A549 (cell line): Measurements from ENCODE around the gene GALNTL6. TPM values are rescaled to one million over a fixed set of nuclear protein-coding genes. Genes with fewer than 3 reads are reported as not detected.
"Not testable (repeated sequence)": the region's sequence is repeated elsewhere in the genome, so short reads cannot be mapped to it uniquely, and the experiment has no call there.

Source experiments
- ATAC-seq, 2 experiments: fragments of 200-7000 bp in 1 of 2; fragments of >200 bp in 1 of 2; cut with Nextera tagmentation in 1 of 2; cut with Tn5 transposase in 1 of 2; 3 replicates each; pipeline versions ENCODE4 v1.8.0 to v1.9.1; 2018 to 2020; ENCODE audit warnings: mild to moderate bottlenecking in 1 of 2, moderate library complexity in 1 of 2
- CTCF ChIA-PET: fragments of 300-600 bp; sonication (Branson Sonifier 250); formaldehyde crosslinking; extraction: SDS; loops from one replicate; lab custom pipeline; 2021; ENCODE audit warnings: antibody characterized with exemption, inconsistent platforms; lab: Yijun Ruan, JAX
- POLR2A ChIA-PET: fragments of 350-600 bp; formaldehyde crosslinking; extraction: SDS; loops from one replicate; lab custom pipeline; 2021; ENCODE audit warnings: antibody characterized with exemption, inconsistent platforms; lab: Yijun Ruan, JAX
- DNase-seq, 2 experiments: peaks; one replicate each; pipeline versions ENCODE4 v3.0.0 to v3.0.0-alpha.2; 2011 to 2016; ENCODE audit warnings: low read depth in 1 of 2, low spot score in 1 of 2
- FAIRE-seq: peaks from 2 replicates; lab custom pipeline; 2011; peaks lifted over from hg19 to GRCh38; lab: Jason Lieb, UNC
- H3K27ac ChIP-seq, 2 experiments: fragments of >200 bp; sonication (Bioruptor Twin); formaldehyde crosslinking; 3 replicates each; pipeline ENCODE4 v1.5.1; 2016 to 2017
- H3K4me1 ChIP-seq: fragments of >200 bp; sonication (Bioruptor Twin); formaldehyde crosslinking; 3 replicates; pipeline ENCODE4 v1.6.1; 2016
- H3K4me2 ChIP-seq: fragments of >200 bp; sonication (Bioruptor Twin); formaldehyde crosslinking; 3 replicates; pipeline ENCODE4 v1.6.1; 2016
- H3K4me3 ChIP-seq: fragments of >200 bp; sonication (Bioruptor Twin); formaldehyde crosslinking; 3 replicates; pipeline ENCODE4 v1.5.1; 2016
- H3K9me3 ChIP-seq: fragments of >200 bp; sonication (Bioruptor Twin); formaldehyde crosslinking; 3 replicates; pipeline ENCODE4 v1.6.1; 2016
- CBX2 ChIP-seq: fragments of 200-600 bp; sonication (generic); IDR thresholded peaks from 2 replicates; pipeline ENCODE4 v1.6.1; 2016; ENCODE audit warnings: low read depth, mild to moderate bottlenecking, borderline replicate concordance
- CEBPB ChIP-seq, 2 experiments: fragments of >200 bp in 1 of 2; sonication (Bioruptor Twin) in 1 of 2; formaldehyde crosslinking in 1 of 2; IDR thresholded peaks; 2 replicates each; pipeline ENCODE4 v1.6.1; 2012 to 2016
- CHD4 ChIP-seq: fragments of 200-600 bp; sonication (generic); IDR thresholded peaks from 2 replicates; pipeline ENCODE4 v1.6.1; 2016; ENCODE audit warnings: antibody characterized with exemption, mild to moderate bottlenecking, borderline replicate concordance
- EHF ChIP-seq: fragments of 250-450 bp; sonication (Bioruptor Pico); IDR thresholded peaks from 2 replicates; pipeline ENCODE4 v1.5.0; 2020; ENCODE audit warnings: mild to moderate bottlenecking
- EHMT2 ChIP-seq: fragments of 200-600 bp; sonication (generic); IDR thresholded peaks from 2 replicates; pipeline ENCODE4 v1.6.1; 2016; ENCODE audit warnings: antibody characterized with exemption, low read depth, mild to moderate bottlenecking, moderate library complexity
- FOXS1 ChIP-seq: fragments of 250-450 bp; sonication (Bioruptor Pico); IDR thresholded peaks from 2 replicates; pipeline ENCODE4 v1.5.0; 2020; ENCODE audit warnings: mild to moderate bottlenecking, moderate library complexity
- GATA3 ChIP-seq: IDR thresholded peaks from 2 replicates; pipeline ENCODE4 v1.6.1; 2012; ENCODE audit warnings: borderline replicate concordance
- HOXB5 ChIP-seq: fragments of 250-450 bp; sonication (Bioruptor Pico); IDR thresholded peaks from 2 replicates; pipeline ENCODE4 v1.5.0; 2020; ENCODE audit warnings: mild to moderate bottlenecking, moderate library complexity
- JUNB ChIP-seq: fragments of >200 bp; sonication (Bioruptor Twin); formaldehyde crosslinking; IDR thresholded peaks from 2 replicates; pipeline ENCODE4 v1.6.1; 2016
- NR3C1 ChIP-seq: fragments of >200 bp; sonication (Bioruptor Twin); formaldehyde crosslinking; IDR thresholded peaks from 3 replicates; pipeline ENCODE4 v1.6.1; 2017
- PHF8 ChIP-seq: fragments of 200-600 bp; sonication (generic); IDR thresholded peaks from 2 replicates; pipeline ENCODE4 v1.6.1; 2016; ENCODE audit warnings: low read depth, mild to moderate bottlenecking, antibody characterized with exemption, moderate library complexity, borderline replicate concordance
- RAD21 ChIP-seq, 2 experiments: fragments of >200 bp in 1 of 2; sonication (Bioruptor Twin) in 1 of 2; formaldehyde crosslinking in 1 of 2; IDR thresholded peaks in 1 of 2; conservative IDR thresholded peaks in 1 of 2; 2 replicates in 1 of 2; 3 replicates in 1 of 2; pipeline ENCODE4 v1.6.1; 2012 to 2018; ENCODE audit warnings: inconsistent platforms in 1 of 2
- RARB ChIP-seq: fragments of 250-450 bp; sonication (Bioruptor Pico); IDR thresholded peaks from 2 replicates; pipeline ENCODE4 v1.8.0; 2021; ENCODE audit warnings: mild to moderate bottlenecking, moderate library complexity
- SREBF2 ChIP-seq: fragments of 450-650 bp; IDR thresholded peaks from 2 replicates; pipeline ENCODE4 v1.6.1; 2014; ENCODE audit warnings: mild to moderate bottlenecking, moderate library complexity
- ZC3H11A ChIP-seq: fragments of 450-650 bp; IDR thresholded peaks from 2 replicates; pipeline ENCODE4 v1.6.1; 2014; ENCODE audit warnings: antibody characterized with exemption, mild to moderate bottlenecking
- ZFP36 ChIP-seq: fragments of 450-650 bp; IDR thresholded peaks from 2 replicates; pipeline ENCODE4 v1.6.1; 2014; ENCODE audit warnings: borderline replicate concordance; ENCODE audit not compliant: partially characterized antibody
- ZNF302 ChIP-seq: fragments of 250-450 bp; sonication (Bioruptor Pico); IDR thresholded peaks from 2 replicates; pipeline ENCODE4 v1.9.0; 2021; ENCODE audit warnings: inconsistent platforms, mild to moderate bottlenecking, moderate library complexity
- WGBS: methylation state at CpG from one replicate; pipeline ENCODE4 v1.1.6; 2017; ENCODE audit errors: missing lambda C conversion rate; 5-methylcytosine and 5-hydroxymethylcytosine counted together
- polyA plus RNA-seq, 4 experiments: library from polyadenylated mRNA; depleted of rRNA in 3 of 4; stranded (reverse); fragments of >200 nt; fragmentation: RNase III in 1 of 4; extraction: RNeasy Plus Mini Kit Qiagen cat#74134 plus additional on column Dnase treatment in 1 of 4; gene quantifications; 2 replicates in 3 of 4; 3 replicates in 1 of 4; pipeline ENCODE4 v1.2.3, GENCODE V29; 2011 to 2017
- TF ChIP-seq, protein P1 (sequence below): fragments of 250-450 bp; sonication (Bioruptor Pico); IDR thresholded peaks from 2 replicates; pipeline ENCODE4 v1.5.0; 2021; ENCODE audit warnings: mild to moderate bottlenecking, moderate library complexity, borderline replicate concordance
- TF ChIP-seq, protein P2 (sequence below): IDR thresholded peaks from 2 replicates; pipeline ENCODE4 v1.6.1; 2012
- TF ChIP-seq, protein P3 (sequence below): fragments of >200 bp; sonication (Bioruptor Twin); formaldehyde crosslinking; IDR thresholded peaks from 3 replicates; pipeline ENCODE4 v1.6.1; 2016
- TF ChIP-seq, protein P4 (sequence below): fragments of 250-450 bp; sonication (Bioruptor Pico); IDR thresholded peaks from 2 replicates; pipeline ENCODE4 v1.5.0; 2020; ENCODE audit warnings: low read depth, mild to moderate bottlenecking, moderate library complexity

GALNTL6 gene
- polyA plus RNA-seq, 2 of the 4 experiments (the other 2 are of a cell fraction), result 0.06 to 0.49 TPM

DNA sequence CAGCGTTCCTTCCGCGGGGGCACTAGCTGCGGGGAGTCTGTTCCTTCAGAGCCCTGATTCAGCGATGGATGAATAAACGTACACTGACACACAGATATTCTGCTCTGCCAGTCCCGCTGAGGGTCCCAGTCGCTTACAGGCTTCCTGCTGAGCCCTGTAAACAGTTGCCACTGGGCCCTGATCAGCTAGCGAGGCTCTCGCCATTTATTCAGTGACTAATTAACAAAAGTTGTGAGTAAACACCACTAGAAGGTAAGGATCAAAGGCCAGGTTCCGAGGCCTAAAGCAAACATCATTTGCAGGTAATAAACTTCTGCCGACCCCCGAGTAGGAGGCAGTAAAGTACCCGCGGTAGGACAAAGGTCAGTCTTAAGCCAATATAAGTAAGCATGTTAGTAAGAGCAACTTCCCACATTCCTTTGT is 912.8 kb downstream of the GALNTL6 start (continued):
- TF ChIP-seq JUNB, result peak; percentile 45

DNA sequence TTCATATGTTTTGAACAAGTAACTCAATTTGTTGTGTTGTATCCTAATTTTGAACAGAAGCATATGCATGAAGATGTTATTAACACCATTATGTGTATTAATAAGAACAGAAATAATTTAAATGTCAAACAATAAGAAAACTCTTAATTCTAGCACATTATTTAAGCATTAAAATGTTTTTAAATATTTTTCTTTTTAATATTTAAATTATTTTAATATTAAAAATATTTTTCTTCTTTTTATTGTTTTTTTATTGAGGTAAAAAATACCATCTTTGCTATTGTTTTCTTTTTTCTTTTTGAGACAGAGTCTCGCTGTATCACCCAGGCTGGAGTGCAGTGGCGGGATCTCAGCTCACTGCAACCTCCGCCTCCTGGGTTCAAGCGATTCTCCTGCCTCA is 914.4 kb downstream of the GALNTL6 start:
- FAIRE-seq, result no peak
- DNase-seq, result no peak
- Histone ChIP-seq H3K4me2 (no peak overlapping the region), H3K4me1 (peaks cover 23% of the 10 kb centered on the region), H3K27ac (peak overlapping the region; percentile 75 to 87), H3K9me3 (peaks cover 22% of the 10 kb centered on the region; the same call in 2 of the 3 replicates), H3K4me3 (no peak overlapping the region)
- no peak for ATAC-seq
- CTCF ChIA-PET, result no interaction called here
- POLR2A ChIA-PET, result no interaction called here
- WGBS, result 99% methylated on average over 4 of the region's 4 CpGs
- TF ChIP-seq EHF (CRISPR knock-in tag) (no peak), FOXS1 (CRISPR knock-in tag) (no peak), RAD21 (conservative IDR thresholded peaks at IDR 0.05 in 1 of 2, IDR thresholded peaks at IDR 0.05 in 1 of 2) (no peak), RARB (CRISPR knock-in tag) (no peak), GATA3 (no peak), SREBF2 (no peak), CHD4 (no peak), CBX2 (no peak), PHF8 (no peak), EHMT2 (no peak), ZFP36 (no peak), HOXB5 (CRISPR knock-in tag) (no peak), NR3C1 (no peak), ZC3H11A (no peak), CEBPB (IDR thresholded peaks at IDR 0.05) (no peak), ZNF302 (CRISPR knock-in tag) (no peak)
- TF ChIP-seq, protein P1, sequence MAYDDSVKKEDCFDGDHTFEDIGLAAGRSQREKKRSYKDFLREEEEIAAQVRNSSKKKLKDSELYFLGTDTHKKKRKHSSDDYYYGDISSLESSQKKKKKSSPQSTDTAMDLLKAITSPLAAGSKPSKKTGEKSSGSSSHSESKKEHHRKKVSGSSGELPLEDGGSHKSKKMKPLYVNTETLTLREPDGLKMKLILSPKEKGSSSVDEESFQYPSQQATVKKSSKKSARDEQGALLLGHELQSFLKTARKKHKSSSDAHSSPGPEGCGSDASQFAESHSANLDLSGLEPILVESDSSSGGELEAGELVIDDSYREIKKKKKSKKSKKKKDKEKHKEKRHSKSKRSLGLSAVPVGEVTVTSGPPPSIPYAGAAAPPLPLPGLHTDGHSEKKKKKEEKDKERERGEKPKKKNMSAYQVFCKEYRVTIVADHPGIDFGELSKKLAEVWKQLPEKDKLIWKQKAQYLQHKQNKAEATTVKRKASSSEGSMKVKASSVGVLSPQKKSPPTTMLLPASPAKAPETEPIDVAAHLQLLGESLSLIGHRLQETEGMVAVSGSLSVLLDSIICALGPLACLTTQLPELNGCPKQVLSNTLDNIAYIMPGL (CRISPR knock-in tag), result no peak
- TF ChIP-seq, protein P2, sequence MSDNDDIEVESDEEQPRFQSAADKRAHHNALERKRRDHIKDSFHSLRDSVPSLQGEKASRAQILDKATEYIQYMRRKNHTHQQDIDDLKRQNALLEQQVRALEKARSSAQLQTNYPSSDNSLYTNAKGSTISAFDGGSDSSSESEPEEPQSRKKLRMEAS, result no peak
- TF ChIP-seq, protein P3, sequence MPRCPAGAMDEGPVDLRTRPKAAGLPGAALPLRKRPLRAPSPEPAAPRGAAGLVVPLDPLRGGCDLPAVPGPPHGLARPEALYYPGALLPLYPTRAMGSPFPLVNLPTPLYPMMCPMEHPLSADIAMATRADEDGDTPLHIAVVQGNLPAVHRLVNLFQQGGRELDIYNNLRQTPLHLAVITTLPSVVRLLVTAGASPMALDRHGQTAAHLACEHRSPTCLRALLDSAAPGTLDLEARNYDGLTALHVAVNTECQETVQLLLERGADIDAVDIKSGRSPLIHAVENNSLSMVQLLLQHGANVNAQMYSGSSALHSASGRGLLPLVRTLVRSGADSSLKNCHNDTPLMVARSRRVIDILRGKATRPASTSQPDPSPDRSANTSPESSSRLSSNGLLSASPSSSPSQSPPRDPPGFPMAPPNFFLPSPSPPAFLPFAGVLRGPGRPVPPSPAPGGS, result no peak
- TF ChIP-seq, protein P4, sequence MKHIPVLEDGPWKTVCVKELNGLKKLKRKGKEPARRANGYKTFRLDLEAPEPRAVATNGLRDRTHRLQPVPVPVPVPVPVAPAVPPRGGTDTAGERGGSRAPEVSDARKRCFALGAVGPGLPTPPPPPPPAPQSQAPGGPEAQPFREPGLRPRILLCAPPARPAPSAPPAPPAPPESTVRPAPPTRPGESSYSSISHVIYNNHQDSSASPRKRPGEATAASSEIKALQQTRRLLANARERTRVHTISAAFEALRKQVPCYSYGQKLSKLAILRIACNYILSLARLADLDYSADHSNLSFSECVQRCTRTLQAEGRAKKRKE, result no peak

DNA sequence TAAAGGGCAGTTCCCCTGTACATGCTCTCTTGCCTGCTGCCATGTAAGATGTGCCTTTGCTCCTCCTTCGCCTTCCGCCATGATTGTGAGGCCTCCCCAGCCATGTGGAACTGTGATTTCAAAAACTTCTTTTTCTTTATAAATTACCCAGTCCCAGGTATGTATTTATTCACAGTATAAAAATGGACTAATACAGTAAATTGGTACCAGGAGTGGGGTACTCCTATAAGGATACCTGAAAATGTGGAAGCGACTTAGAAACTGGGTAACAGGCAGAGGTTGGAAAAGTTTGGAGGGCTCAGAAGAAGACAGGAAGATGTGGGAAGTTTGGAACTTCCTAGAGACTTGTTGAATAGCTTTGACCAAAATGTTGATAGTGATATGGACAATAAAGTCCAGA is 920.4 kb downstream of the GALNTL6 start:
- ATAC-seq, DNase-seq, POLR2A ChIA-PET, H3K4me1 ChIP-seq, FAIRE-seq, CTCF ChIA-PET, H3K27ac ChIP-seq, H3K4me2 ChIP-seq, H3K4me3 ChIP-seq: not testable (repeated sequence)
- 91% methylated on average over 3 of the region's 3 CpGs for WGBS
- peaks cover 30% of the 10 kb centered on the region for H3K9me3 ChIP-seq
